ENCODE results near the gene ZBTB18.

DNA sequence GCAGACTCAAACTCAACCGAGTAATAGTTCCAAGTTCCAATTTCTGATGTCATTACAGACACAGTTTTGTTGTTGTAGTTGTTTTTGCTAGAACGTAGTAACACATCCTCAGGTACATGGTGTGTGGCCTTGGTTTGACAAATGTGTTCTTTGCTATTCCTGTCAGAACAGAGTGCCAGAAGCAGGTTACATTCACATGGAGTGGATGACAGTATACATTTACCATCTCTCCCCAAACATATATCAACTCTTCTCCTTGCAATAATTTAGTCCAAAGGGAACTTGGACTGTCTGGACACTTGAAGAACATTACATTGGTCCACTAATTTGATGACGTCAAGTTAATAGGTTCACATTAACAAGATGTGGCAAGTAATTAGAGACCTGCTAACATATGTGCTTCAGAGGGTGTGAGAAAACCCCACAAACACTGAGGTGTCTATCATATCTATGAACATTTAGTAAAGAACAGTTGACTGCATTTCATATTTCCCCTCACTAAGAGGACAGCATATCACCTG is 44.6 kb upstream of the ZBTB18 start:
- TF ChIP-seq CTCF (conservative IDR thresholded peaks at IDR 0.05; ENCODE audit: low read depth, low read length) (no peak), EZH2 (IDR thresholded peaks at IDR 0.05; ENCODE audit: borderline replicate concordance, low read depth, low read length, poor library complexity, severe bottlenecking) (no peak)
